H1 (cell line): ENCODE measurements around the gene RAB8B. TPM values are rescaled to one million over a fixed set of nuclear protein-coding genes. Genes with fewer than 3 reads are reported as not detected.

Experiments
- CTCF ChIA-PET: fragments of 300-600 bp; sonication (Branson Sonifier 250); formaldehyde crosslinking; loops from one replicate; lab custom pipeline; 2021; ENCODE audit not compliant: partially characterized antibody; lab: Charles Lee
- POLR2A ChIA-PET: fragments of 300-600 bp; sonication (Branson Sonifier 250); formaldehyde crosslinking; loops from one replicate; lab custom pipeline; 2021; ENCODE audit warnings: inconsistent platforms; ENCODE audit not compliant: partially characterized antibody; lab: Charles Lee
- DNase-seq, 2 experiments: peaks; one replicate each; pipeline versions ENCODE4 v3.0.0 to v3.0.0-alpha.2; 2010 to 2022; ENCODE audit warnings: low spot score in 2 of 2, low read depth in 1 of 2, mixed read lengths in 1 of 2
- FAIRE-seq: peaks from 2 replicates; lab custom pipeline; 2011; peaks lifted over from hg19 to GRCh38; lab: Jason Lieb, UNC
- H2AFZ ChIP-seq: 2 replicates; pipeline ENCODE4 v1.8.1; 2012; ENCODE audit warnings: low read length, inconsistent platforms
- H2AK5ac ChIP-seq: 2 replicates; pipeline ENCODE4 v1.6.1; 2013; ENCODE audit warnings: low read depth, low read length
- H2BK120ac ChIP-seq: replicated peaks from 2 replicates; pipeline ENCODE3; 2013; ENCODE audit warnings: low read depth, low read length, inconsistent platforms
- H2BK12ac ChIP-seq: 2 replicates; pipeline ENCODE4 v1.6.1; 2013; ENCODE audit warnings: low read depth, low read length
- H2BK15ac ChIP-seq: 2 replicates; pipeline ENCODE4 v1.6.1; 2013; ENCODE audit warnings: low read length
- H2BK20ac ChIP-seq: 2 replicates; pipeline ENCODE4 v1.6.1; 2013; ENCODE audit warnings: low read length
- H2BK5ac ChIP-seq: 2 replicates; pipeline ENCODE4 v1.6.1; 2013; ENCODE audit warnings: low read depth, low read length
- H3K14ac ChIP-seq: 2 replicates; pipeline ENCODE4 v1.6.1; 2013; ENCODE audit warnings: inconsistent platforms; ENCODE audit not compliant: insufficient read length
- H3K18ac ChIP-seq: 2 replicates; pipeline ENCODE4 v1.6.1; 2013; ENCODE audit warnings: low read length; ENCODE audit errors: extremely low read depth
- H3K23ac ChIP-seq: 2 replicates; pipeline ENCODE4 v1.6.1; 2013; ENCODE audit warnings: inconsistent platforms; ENCODE audit not compliant: insufficient read length
- H3K23me2 ChIP-seq: 2 replicates; pipeline ENCODE4 v1.6.1; 2013; ENCODE audit warnings: low read depth, low read length
- H3K27ac ChIP-seq: 2 replicates; pipeline ENCODE4 v1.6.1; 2011; ENCODE audit warnings: low read depth, low read length, inconsistent platforms
- H3K27me3 ChIP-seq, 4 experiments: replicated peaks in 1 of 4; 1 replicate in 1 of 4; 2 replicates in 3 of 4; pipeline versions ENCODE4 v1.6.1 to v1.8.1; 2011 to 2013; ENCODE audit warnings: low read length in 3 of 4, mild to moderate bottlenecking in 3 of 4, inconsistent platforms in 2 of 4, mixed read lengths in 2 of 4, moderate library complexity in 1 of 4; ENCODE audit not compliant: control insufficient read depth in 3 of 4, insufficient read depth in 3 of 4; ENCODE audit errors: extremely low read depth in 1 of 4
- H3K36me3 ChIP-seq, 4 experiments: 2 replicates each; pipeline versions ENCODE4 v1.6.1 to v1.8.1; 2011 to 2013; ENCODE audit warnings: mild to moderate bottlenecking in 4 of 4, low read length in 3 of 4, moderate library complexity in 2 of 4, control low read depth in 1 of 4, inconsistent platforms in 1 of 4; ENCODE audit not compliant: insufficient read depth in 4 of 4, control insufficient read depth in 2 of 4
- H3K4ac ChIP-seq: replicated peaks from 2 replicates; pipeline ENCODE3; 2013; ENCODE audit warnings: low read length, low read depth, mixed read lengths, inconsistent platforms; ENCODE audit not compliant: insufficient read length
- H3K4me1 ChIP-seq, 4 experiments: replicated peaks in 1 of 4; 1 replicate in 1 of 4; 2 replicates in 3 of 4; pipeline versions ENCODE4 v1.6.1 to v1.8.1; 2011 to 2013; ENCODE audit warnings: low read length in 3 of 4, inconsistent platforms in 2 of 4, mixed read lengths in 1 of 4; ENCODE audit not compliant: insufficient read depth in 4 of 4, control insufficient read depth in 3 of 4
- H3K4me2 ChIP-seq, 2 experiments: 2 replicates each; pipeline versions ENCODE4 v1.6.1 to v1.8.1; 2011 to 2013; ENCODE audit warnings: low read depth in 2 of 2, low read length in 2 of 2, control low read depth in 1 of 2, inconsistent platforms in 1 of 2, mild to moderate bottlenecking in 1 of 2; ENCODE audit not compliant: insufficient read depth in 1 of 2
- H3K4me3 ChIP-seq, 4 experiments: fragments of 200-600, 300-600 bp in 1 of 4; sonication (generic), shearing (Covaris generic), sonication (Bioruptor Twin) in 1 of 4; 2 replicates each; pipeline versions ENCODE4 v1.5.1 to v1.8.1; 2011 to 2016; ENCODE audit warnings: low read length in 4 of 4, low read depth in 3 of 4, control low read depth in 2 of 4, inconsistent platforms in 2 of 4, mild to moderate bottlenecking in 2 of 4, mixed read lengths in 1 of 4, moderate library complexity in 1 of 4; ENCODE audit not compliant: insufficient read depth in 2 of 4; ENCODE audit errors: extremely low read depth in 1 of 4
- H3K56ac ChIP-seq: replicated peaks from 2 replicates; pipeline ENCODE3; 2013; ENCODE audit warnings: low read depth, mild to moderate bottlenecking, mixed read lengths, low read length, inconsistent platforms; ENCODE audit not compliant: insufficient read length
- H3K79me1 ChIP-seq: 2 replicates; pipeline ENCODE4 v1.6.1; 2013; ENCODE audit warnings: low read depth, low read length, control low read depth
- H3K79me2 ChIP-seq, 2 experiments: 2 replicates each; pipeline versions ENCODE4 v1.6.1 to v1.8.1; 2012 to 2013; ENCODE audit warnings: low read length in 2 of 2, mild to moderate bottlenecking in 2 of 2, inconsistent platforms in 1 of 2; ENCODE audit not compliant: insufficient read depth in 2 of 2, control insufficient read depth in 1 of 2
- H3K9ac ChIP-seq, 4 experiments: replicated peaks in 1 of 4; 1 replicate in 1 of 4; 2 replicates in 3 of 4; pipeline versions ENCODE4 v1.6.1 to v1.8.1; 2011 to 2013; ENCODE audit warnings: low read depth in 3 of 4, low read length in 3 of 4, control low read depth in 2 of 4, mild to moderate bottlenecking in 2 of 4, moderate library complexity in 2 of 4, inconsistent platforms in 1 of 4; ENCODE audit errors: extremely low read depth in 1 of 4
- H3K9me3 ChIP-seq, 2 experiments: 2 replicates each; pipeline versions ENCODE4 v1.6.1 to v1.8.1; 2012 to 2013; ENCODE audit warnings: mild to moderate bottlenecking in 2 of 2, moderate library complexity in 2 of 2, control low read depth in 1 of 2, inconsistent platforms in 1 of 2, low read depth in 1 of 2, low read length in 1 of 2, mixed read lengths in 1 of 2; ENCODE audit not compliant: insufficient read depth in 2 of 2
- H4K20me1 ChIP-seq, 2 experiments: replicated peaks in 1 of 2; 2 replicates each; pipeline versions ENCODE3 to v1.8.1; 2011 to 2013; ENCODE audit warnings: inconsistent platforms in 2 of 2, low read length in 2 of 2, mild to moderate bottlenecking in 1 of 2; ENCODE audit not compliant: insufficient read depth in 2 of 2, control insufficient read depth in 1 of 2
- H4K5ac ChIP-seq: 2 replicates; pipeline ENCODE4 v1.6.1; 2013; ENCODE audit warnings: low read length, low read depth, mixed read lengths, inconsistent platforms; ENCODE audit not compliant: insufficient read length
- H4K8ac ChIP-seq: 2 replicates; pipeline ENCODE4 v1.8.0; 2013; ENCODE audit warnings: mild to moderate bottlenecking, moderate library complexity, low read length, inconsistent platforms; ENCODE audit not compliant: insufficient read depth; ENCODE audit errors: extremely low read depth
- H4K91ac ChIP-seq: replicated peaks from 2 replicates; pipeline ENCODE3; 2013; ENCODE audit warnings: low read length, mixed read lengths, inconsistent platforms; ENCODE audit not compliant: insufficient read length
- BCL11A ChIP-seq, 2 experiments: IDR thresholded peaks; one replicate each; pipeline ENCODE4 v1.6.1; 2011; ENCODE audit warnings: low read depth in 2 of 2, low read length in 2 of 2, mild to moderate bottlenecking in 2 of 2
- CEBPB ChIP-seq: IDR thresholded peaks from 2 replicates; pipeline ENCODE4 v1.6.1; 2012; ENCODE audit warnings: low read depth, low read length
- CHD1 ChIP-seq: IDR thresholded peaks from 2 replicates; pipeline ENCODE4 v1.6.1; 2012; ENCODE audit warnings: low read depth, low read length, improper control_type of control experiment
- CHD2 ChIP-seq: IDR thresholded peaks from 2 replicates; pipeline ENCODE4 v1.6.1; 2012; ENCODE audit warnings: low read length, improper control_type of control experiment
- EP300 ChIP-seq, 2 experiments: IDR thresholded peaks; 1 replicate in 1 of 2; 2 replicates in 1 of 2; pipeline ENCODE4 v1.6.1; 2011 to 2012; ENCODE audit warnings: low read depth in 2 of 2, low read length in 2 of 2, mild to moderate bottlenecking in 2 of 2, borderline replicate concordance in 1 of 2, inconsistent platforms in 1 of 2, moderate library complexity in 1 of 2
- GTF2F1 ChIP-seq: IDR thresholded peaks from 2 replicates; pipeline ENCODE4 v1.6.1; 2012; ENCODE audit warnings: low read depth, low read length, improper control_type of control experiment, borderline replicate concordance
- JUN ChIP-seq: IDR thresholded peaks from 2 replicates; pipeline ENCODE4 v1.6.1; 2011; ENCODE audit warnings: low read depth, mild to moderate bottlenecking, improper control_type of control experiment, low read length
- KDM4A ChIP-seq: IDR thresholded peaks from one replicate; pipeline ENCODE4 v1.7.1; 2012; ENCODE audit warnings: low read depth, mild to moderate bottlenecking, moderate library complexity, low read length, inconsistent platforms; ENCODE audit not compliant: severe bottlenecking
- KDM5A ChIP-seq: fragments of 200-600 bp; IDR thresholded peaks from 2 replicates; pipeline ENCODE4 v1.7.1; 2012; ENCODE audit warnings: mild to moderate bottlenecking, low read length, inconsistent platforms, mixed read lengths
- RFX5 ChIP-seq: IDR thresholded peaks from 2 replicates; pipeline ENCODE4 v1.6.1; 2011; ENCODE audit warnings: low read depth, low read length, improper control_type of control experiment, borderline replicate concordance
- RNF2 ChIP-seq: fragments of 200-900, 300-1000 bp; sonication (generic); IDR thresholded peaks from 2 replicates; pipeline ENCODE4 v1.7.1; 2016; ENCODE audit warnings: borderline replicate concordance, low read depth, mild to moderate bottlenecking, antibody characterized with exemption, low read length; ENCODE audit not compliant: poor library complexity, severe bottlenecking; ENCODE audit errors: missing control alignments
- SP2 ChIP-seq: IDR thresholded peaks from 2 replicates; pipeline ENCODE4 v1.6.1; 2012; ENCODE audit warnings: mild to moderate bottlenecking, low read length, inconsistent platforms
- SP4 ChIP-seq: IDR thresholded peaks from 2 replicates; pipeline ENCODE4 v1.6.1; 2012; ENCODE audit warnings: low read length, inconsistent platforms
- WGBS, 2 experiments: shearing (Covaris generic) in 1 of 2; methylation state at CpG; one replicate each; pipeline versions ENCODE4 v1.1.6 to v1.1.7; 2013 to 2015; ENCODE audit warnings: low lambda C conversion rate in 2 of 2, mixed read lengths in 2 of 2, inconsistent platforms in 1 of 2, low coverage in 1 of 2, missing lambda C conversion rate in 1 of 2; ENCODE audit not compliant: insufficient replicate concordance in 2 of 2, insufficient coverage in 1 of 2, insufficient read length in 1 of 2; ENCODE audit errors: extremely low coverage in 1 of 2, missing lambda C conversion rate in 1 of 2; 5-methylcytosine and 5-hydroxymethylcytosine counted together
- polyA plus RNA-seq, 7 experiments: library from polyadenylated mRNA; depleted of rRNA in 3 of 7; stranded (reverse) in 5 of 7; unstranded in 2 of 7; fragments of >200 nt in 5 of 7; fragments of 200-250 nt in 2 of 7; gene quantifications; 1 replicate in 5 of 7; 2 replicates in 1 of 7; 4 replicates in 1 of 7; pipeline versions ENCODE4 v1.2.1 to v1.2.3, GENCODE V29; 2011 to 2013; ENCODE audit warnings: missing spikeins in 2 of 7, mixed read lengths in 2 of 7
- total RNA-seq: library from RNA; stranded (reverse); fragmentation: NEBNext Ultra II Directional; extraction: Animal tissue kit (Norgen Biotek cat#: 25700); gene quantifications from 2 replicates; pipeline ENCODE4 v1.2.1, GENCODE V29; 2021
- TF ChIP-seq, protein P1 (sequence below): IDR thresholded peaks from 2 replicates; pipeline ENCODE4 v1.6.1; 2012; ENCODE audit warnings: inconsistent platforms

Gene RAB8B
- total and polyA plus RNA-seq, 2 of the 8 experiments (the other 6 are each of a cell fraction or from before 2014, with no cell fraction given): 9.5 to 47.8 TPM

DNA sequence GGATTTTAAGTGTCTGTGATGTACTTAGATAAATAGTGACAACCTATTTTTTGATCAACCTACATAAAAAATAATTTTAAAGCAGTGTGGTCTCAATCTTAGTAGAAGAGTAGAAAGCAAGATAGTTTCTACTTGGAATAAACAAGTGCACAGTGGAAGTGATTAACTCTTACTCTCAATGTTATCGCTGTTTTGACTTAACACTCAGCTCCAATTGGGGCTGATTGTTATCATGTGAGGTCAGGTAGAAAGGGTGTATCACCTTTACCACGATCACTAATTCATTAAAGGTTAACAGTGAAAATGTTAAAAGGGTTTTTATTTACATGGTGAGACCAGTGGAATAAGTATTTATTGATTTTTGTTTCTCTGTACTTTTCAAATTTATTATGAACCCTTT lies 65.6 kb downstream of the RAB8B start:
- Histone ChIP-seq H2BK120ac (no peak overlapping the region), H3K79me2 (no peaks in the 10 kb centered on the region), H3K36me3 (peaks cover 2 to 13% (median 5%) of the 10 kb centered on the region in 4 experiments; a peak in 5 of 8 replicates), H2BK15ac (no peak overlapping the region), H2AFZ (no peak overlapping the region), H3K18ac (no peak overlapping the region), H3K27ac (no peak overlapping the region), H3K27me3 (no peaks in the 10 kb centered on the region), H2BK12ac (no peak overlapping the region), H3K23me2 (no peaks in the 10 kb centered on the region), H2BK5ac (no peak overlapping the region), H3K4me1 (peaks cover 0 to 10% (median 4%) of the 10 kb centered on the region in 4 experiments; a peak in 4 of 7 replicates), H3K4ac (no peak overlapping the region), H4K8ac (no peak overlapping the region), H4K91ac (no peak overlapping the region), H4K20me1 (no peaks in the 10 kb centered on the region), H3K4me3 (no peak overlapping the region), H2BK20ac (no peak overlapping the region), H3K14ac (no peak overlapping the region), H2AK5ac (no peak overlapping the region), H3K9me3 (no peaks in the 10 kb centered on the region), H3K9ac (no peak overlapping the region), H3K4me2 (no peak overlapping the region), H3K79me1 (no peaks in the 10 kb centered on the region), H3K23ac (no peak overlapping the region), H4K5ac (no peak overlapping the region), H3K56ac (no peak overlapping the region)
- DNase-seq: no peak
- ChIA-PET POLR2A (interaction anchor here (1.0 to 3.3 kb wide), 3 partner anchors 9 to 53 kb away, joined by 3 to 11 read pairs (median 4); no protein-coding TSS in a partner anchor), CTCF (interaction anchor here (1.5 kb wide), 1 partner anchor 9 kb away, joined by 6 read pairs; no protein-coding TSS in a partner anchor)
- peak; percentile 32 for FAIRE-seq
- WGBS, 2 experiments: 79% methylated on average over 2 of the region's 2 CpGs; no CpG with 5 or more reads in 1 of the 2 experiments
- TF ChIP-seq JUN: no peak
- TF ChIP-seq EP300 (IDR thresholded peaks at IDR 0.05; ENCODE audit: borderline replicate concordance in 1 of 2, low read depth in 2 of 2, low read length in 2 of 2): no peak
- TF ChIP-seq GTF2F1: no peak
- no peak for TF ChIP-seq CHD1
- TF ChIP-seq KDM4A: no peak
- no peak for TF ChIP-seq RNF2
- no peak for TF ChIP-seq RFX5
- TF ChIP-seq KDM5A: no peak
- no peak for TF ChIP-seq BCL11A (IDR thresholded peaks at IDR 0.05; ENCODE audit: low read depth in 2 of 2, low read length in 2 of 2)
- no peak for TF ChIP-seq SP4
- no peak for TF ChIP-seq CHD2
- no peak for TF ChIP-seq SP2
- TF ChIP-seq CEBPB: no peak
- TF ChIP-seq, protein P1, sequence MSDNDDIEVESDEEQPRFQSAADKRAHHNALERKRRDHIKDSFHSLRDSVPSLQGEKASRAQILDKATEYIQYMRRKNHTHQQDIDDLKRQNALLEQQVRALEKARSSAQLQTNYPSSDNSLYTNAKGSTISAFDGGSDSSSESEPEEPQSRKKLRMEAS: no peak
